ENCODE results near the gene C10orf53. TPM values are rescaled to one million over a fixed set of nuclear protein-coding genes. Genes with fewer than 3 reads are reported as not detected.

Gene C10orf53
- total and polyA plus RNA-seq, 12 donors = not detected

- Histone ChIP-seq H3K27ac (no peak overlapping the region), H3K4me1 (no peaks in the 10 kb centered on the region), H3K9me3 (peaks cover 0 to 27% (median 5%) of the 10 kb centered on the region in 11 donors), H3K27me3 (peaks cover 0 to 4% (median 0%) of the 10 kb centered on the region in 7 donors), H3K36me3 (no peaks in the 10 kb centered on the region), H3K4me3 (no peak overlapping the region)
- DNase-seq (no peak), ATAC-seq (no peak)
- no peak for TF ChIP-seq CTCF (IDR thresholded peaks at IDR 0.05)
- WGBS, 2 donors = 85 to 86% methylated on average over 15 of the region's 15 CpGs
- intact Hi-C loops (cut with DNase I) = no loop called here
These were observed 17.2 kb upstream of the C10orf53 start for GRCh38 chr10:49662169-49662830.

GRCh38 chr10:49663596-49663995 lies 15.9 kb upstream of the C10orf53 start:
- 76 to 83% methylated on average over 6 of the region's 6 CpGs for WGBS, 2 donors
- intact Hi-C loops (cut with DNase I) = no loop called here

GRCh38 chr10:49664006-49664841 lies 15.2 kb upstream of the C10orf53 start:
- no peak overlapping the region for H3K4me3 ChIP-seq
- TF ChIP-seq CTCF (IDR thresholded peaks at IDR 0.05) = no peak

More at GRCh38 chr10:49663596-49663995, 15.9 kb upstream of the C10orf53 start:
- no peak for DNase-seq
- Histone ChIP-seq H3K4me3 (no peak overlapping the region), H3K9me3 (peaks cover 0 to 23% (median 5%) of the 10 kb centered on the region in 11 donors), H3K36me3 (no peaks in the 10 kb centered on the region), H3K4me1 (no peaks in the 10 kb centered on the region), H3K27ac (no peak overlapping the region), H3K27me3 (peaks cover 0 to 10% (median 0%) of the 10 kb centered on the region in 7 donors)
- no peak for ATAC-seq
- TF ChIP-seq CTCF (IDR thresholded peaks at IDR 0.05) = no peak

GRCh38 chr10:49664842-49665355 lies 14.6 kb upstream of the C10orf53 start:
- H3K4me1 ChIP-seq = no peaks in the 10 kb centered on the region
- WGBS, 2 donors = 76% methylated on average over 4 of the region's 4 CpGs
- H3K27ac ChIP-seq = no peak overlapping the region
- peaks cover 0 to 10% (median 0%) of the 10 kb centered on the region in 11 donors for H3K9me3 ChIP-seq
- DNase-seq (no peak), ATAC-seq (no peak)
- H3K27me3 ChIP-seq = peaks cover 0 to 11% (median 0%) of the 10 kb centered on the region in 7 donors
- H3K36me3 ChIP-seq = no peaks in the 10 kb centered on the region
- H3K4me3 ChIP-seq = no peak overlapping the region
- intact Hi-C loops (cut with DNase I) = no loop called here
- TF ChIP-seq CTCF (IDR thresholded peaks at IDR 0.05) = no peak

More at GRCh38 chr10:49664006-49664841, 15.2 kb upstream of the C10orf53 start:
- WGBS, 2 donors = 78 to 87% methylated on average over 7 of the region's 7 CpGs
- Histone ChIP-seq H3K27ac (no peak overlapping the region), H3K4me1 (no peaks in the 10 kb centered on the region), H3K36me3 (no peaks in the 10 kb centered on the region), H3K9me3 (peaks cover 0 to 17% (median 2%) of the 10 kb centered on the region in 11 donors), H3K27me3 (peaks cover 0 to 11% (median 0%) of the 10 kb centered on the region in 7 donors)
- intact Hi-C loops (cut with DNase I) = no loop called here
- no peak for DNase-seq
- ATAC-seq = no peak
